Neural progenitor cell (in vitro differentiated cells): ENCODE measurements around the gene MBD2. TPM values are rescaled to one million over a fixed set of nuclear protein-coding genes. Genes with fewer than 3 reads are reported as not detected.

Experiments
- DNase-seq: peaks from one replicate; pipeline ENCODE4 v3.0.0-alpha.2; 2016; ENCODE audit warnings: low spot score
- H2AFZ ChIP-seq: fragments of 200-600 bp; sonication (generic); replicated peaks from 2 replicates; pipeline ENCODE4 v1.6.1; 2016; ENCODE audit warnings: antibody characterized with exemption
- H3F3A ChIP-seq: fragments of 200-600 bp; sonication (generic); 2 replicates; pipeline ENCODE4 v1.6.1; 2016; ENCODE audit warnings: antibody characterized with exemption, low read depth
- H3K27ac ChIP-seq: fragments of 200-600 bp; sonication (generic); 2 replicates; pipeline ENCODE4 v1.5.1; 2016; ENCODE audit warnings: mild to moderate bottlenecking
- H3K27me3 ChIP-seq: fragments of 200-600 bp; sonication (generic); 2 replicates; pipeline ENCODE4 v1.6.1; 2016; ENCODE audit warnings: mild to moderate bottlenecking, moderate library complexity
- H3K36me3 ChIP-seq: fragments of 200-600 bp; sonication (generic); 2 replicates; pipeline ENCODE4 v1.5.1; 2016
- H3K4me1 ChIP-seq: fragments of 200-600 bp; sonication (generic); 2 replicates; pipeline ENCODE4 v1.6.1; 2016; ENCODE audit warnings: mixed run types
- H3K4me2 ChIP-seq: fragments of 200-600 bp; sonication (generic); 2 replicates; pipeline ENCODE4 v1.6.1; 2016
- H3K4me3 ChIP-seq: fragments of 200-600 bp; sonication (generic); 2 replicates; pipeline ENCODE4 v1.5.1; 2016
- H3K79me2 ChIP-seq: fragments of 200-600 bp; sonication (generic); 2 replicates; pipeline ENCODE4 v1.6.1; 2016; ENCODE audit warnings: low read depth
- H3K9ac ChIP-seq: fragments of 200-600 bp; sonication (generic); 2 replicates; pipeline ENCODE4 v1.6.1; 2016
- H3K9me3 ChIP-seq: fragments of 200-600 bp; sonication (generic); 2 replicates; pipeline ENCODE4 v1.5.1; 2016; ENCODE audit warnings: low read depth
- H4K20me1 ChIP-seq: fragments of 200-600 bp; sonication (generic); 2 replicates; pipeline ENCODE4 v1.6.1; 2016; ENCODE audit warnings: low read depth
- H3K27ac Mint-ChIP-seq: 3 replicates; pipeline ENCODE4 v1.8.0; 2021; ENCODE audit warnings: mixed read lengths
- H3K27me3 Mint-ChIP-seq: 2 replicates; pipeline ENCODE4 v1.8.0; 2022; ENCODE audit warnings: low read depth, mild to moderate bottlenecking, inconsistent platforms, moderate library complexity, mixed read lengths; ENCODE audit not compliant: insufficient read depth
- H3K36me3 Mint-ChIP-seq: 3 replicates; pipeline ENCODE4 v1.8.0; 2021; ENCODE audit warnings: mixed read lengths
- H3K4me1 Mint-ChIP-seq: 3 replicates; pipeline ENCODE4 v1.8.0; 2021; ENCODE audit warnings: mixed read lengths
- H3K4me3 Mint-ChIP-seq: 3 replicates; pipeline ENCODE4 v1.8.0; 2021; ENCODE audit warnings: mild to moderate bottlenecking, moderate library complexity, mixed read lengths
- H3K9me3 Mint-ChIP-seq: 3 replicates; pipeline ENCODE4 v1.8.0; 2020; ENCODE audit warnings: mixed read lengths
- EZH2 ChIP-seq: fragments of 200-600 bp; sonication (generic); IDR thresholded peaks from 2 replicates; pipeline ENCODE4 v1.6.1; 2017; ENCODE audit warnings: antibody characterized with exemption, mild to moderate bottlenecking, moderate library complexity
- EZH2phosphoT487 ChIP-seq: fragments of 200-600 bp; sonication (generic); IDR thresholded peaks from 2 replicates; pipeline ENCODE4 v1.6.1; 2017; ENCODE audit warnings: antibody characterized with exemption
- total RNA-seq: library from RNA; depleted of rRNA; stranded (reverse); fragments of >200 nt; gene quantifications from 2 replicates; pipeline ENCODE4 v1.2.3, GENCODE V29; 2015; ENCODE audit warnings: low replicate concordance
- TF ChIP-seq, protein P1 (sequence below): fragments of 200-600 bp; sonication (generic); IDR thresholded peaks from 2 replicates; pipeline ENCODE4 v1.5.1; 2017; ENCODE audit warnings: antibody characterized with exemption, mild to moderate bottlenecking

MBD2 gene
- total RNA-seq, 1 donor from 2014 or later: 36.5 TPM

DNA sequence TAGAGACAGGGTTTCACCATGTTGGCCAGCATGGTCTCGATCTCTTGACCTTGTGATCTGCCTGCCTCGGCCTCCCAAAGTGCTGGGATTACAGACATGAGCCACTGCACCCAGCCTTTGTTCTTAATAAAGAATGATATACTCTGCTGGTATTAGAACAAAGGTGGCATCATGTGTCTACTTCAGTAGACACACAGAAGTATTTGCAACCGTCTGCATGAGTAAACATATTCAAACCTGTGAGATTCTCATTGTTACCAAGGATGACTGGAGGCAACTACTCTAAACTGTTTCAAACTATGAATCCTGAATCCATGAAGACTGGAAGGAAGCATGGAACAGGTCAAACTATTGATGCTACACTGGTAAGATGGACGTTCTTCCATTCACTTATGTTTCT is 32.1 kb downstream of the MBD2 start:
- H3K27me3 Mint-ChIP-seq: no peaks in the 10 kb centered on the region
- no peak overlapping the region for H3K4me3 Mint-ChIP-seq
- no peak overlapping the region for H2AFZ ChIP-seq
- no peaks in the 10 kb centered on the region for H3K79me2 ChIP-seq
- no peaks in the 10 kb centered on the region for H3F3A ChIP-seq
- no peaks in the 10 kb centered on the region for H3K9me3 Mint-ChIP-seq
- TF ChIP-seq EZH2phosphoT487 (no peak), EZH2 (no peak)
- TF ChIP-seq, protein P1, sequence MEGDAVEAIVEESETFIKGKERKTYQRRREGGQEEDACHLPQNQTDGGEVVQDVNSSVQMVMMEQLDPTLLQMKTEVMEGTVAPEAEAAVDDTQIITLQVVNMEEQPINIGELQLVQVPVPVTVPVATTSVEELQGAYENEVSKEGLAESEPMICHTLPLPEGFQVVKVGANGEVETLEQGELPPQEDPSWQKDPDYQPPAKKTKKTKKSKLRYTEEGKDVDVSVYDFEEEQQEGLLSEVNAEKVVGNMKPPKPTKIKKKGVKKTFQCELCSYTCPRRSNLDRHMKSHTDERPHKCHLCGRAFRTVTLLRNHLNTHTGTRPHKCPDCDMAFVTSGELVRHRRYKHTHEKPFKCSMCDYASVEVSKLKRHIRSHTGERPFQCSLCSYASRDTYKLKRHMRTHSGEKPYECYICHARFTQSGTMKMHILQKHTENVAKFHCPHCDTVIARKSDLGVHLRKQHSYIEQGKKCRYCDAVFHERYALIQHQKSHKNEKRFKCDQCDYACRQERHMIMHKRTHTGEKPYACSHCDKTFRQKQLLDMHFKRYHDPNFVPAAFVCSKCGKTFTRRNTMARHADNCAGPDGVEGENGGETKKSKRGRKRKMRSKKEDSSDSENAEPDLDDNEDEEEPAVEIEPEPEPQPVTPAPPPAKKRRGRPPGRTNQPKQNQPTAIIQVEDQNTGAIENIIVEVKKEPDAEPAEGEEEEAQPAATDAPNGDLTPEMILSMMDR: no peak
- no peaks in the 10 kb centered on the region for H3K4me1 ChIP-seq
- no peaks in the 10 kb centered on the region for H4K20me1 ChIP-seq
- no peak overlapping the region for H3K4me2 ChIP-seq
- no peak for DNase-seq
- H3K4me1 Mint-ChIP-seq: peaks cover 6% of the 10 kb centered on the region
- no peaks in the 10 kb centered on the region for H3K9me3 ChIP-seq
- H3K36me3 ChIP-seq: no peaks in the 10 kb centered on the region
- no peak overlapping the region for H3K9ac ChIP-seq
- H3K27me3 ChIP-seq: no peaks in the 10 kb centered on the region
- H3K36me3 Mint-ChIP-seq: peaks cover 2% of the 10 kb centered on the region
- no peak overlapping the region for H3K27ac ChIP-seq
- H3K27ac Mint-ChIP-seq: no peak overlapping the region
- no peak overlapping the region for H3K4me3 ChIP-seq

DNA sequence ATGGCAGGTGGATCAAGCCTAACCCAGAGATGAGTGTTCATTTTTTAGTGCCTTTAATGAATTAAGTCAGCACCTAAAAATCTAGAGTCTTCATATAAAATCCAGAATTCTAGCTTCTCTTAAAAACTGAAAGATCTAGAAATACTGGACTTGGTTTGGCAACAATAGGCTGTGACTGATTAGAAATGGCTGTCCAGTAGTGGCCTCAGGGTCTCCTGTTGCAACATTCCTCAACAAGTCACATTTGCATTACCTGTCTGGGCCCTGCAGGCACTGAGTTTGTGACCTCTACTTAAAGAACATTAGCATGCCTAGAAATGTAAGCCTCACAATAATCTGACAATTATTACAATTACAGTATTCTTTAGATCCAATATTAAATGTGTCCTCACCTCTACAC is 33.1 kb downstream of the MBD2 start:
- TF ChIP-seq EZH2phosphoT487 (no peak), EZH2 (no peak)
- TF ChIP-seq, protein P1: no peak
- Histone ChIP-seq H2AFZ (no peak overlapping the region), H3K27me3 (no peaks in the 10 kb centered on the region), H3K79me2 (no peaks in the 10 kb centered on the region), H4K20me1 (no peaks in the 10 kb centered on the region), H3F3A (no peaks in the 10 kb centered on the region), H3K9me3 (no peaks in the 10 kb centered on the region), H3K9ac (no peak overlapping the region), H3K4me1 (no peaks in the 10 kb centered on the region), H3K4me2 (no peak overlapping the region), H3K36me3 (no peaks in the 10 kb centered on the region), H3K27ac (no peak overlapping the region), H3K4me3 (no peak overlapping the region)
- no peak overlapping the region for H3K27ac Mint-ChIP-seq
- DNase-seq: no peak
- H3K9me3 Mint-ChIP-seq: no peaks in the 10 kb centered on the region
- H3K27me3 Mint-ChIP-seq: no peaks in the 10 kb centered on the region
- H3K4me3 Mint-ChIP-seq: no peak overlapping the region
- peaks cover 5% of the 10 kb centered on the region for H3K36me3 Mint-ChIP-seq
- peaks cover 6% of the 10 kb centered on the region for H3K4me1 Mint-ChIP-seq

DNA sequence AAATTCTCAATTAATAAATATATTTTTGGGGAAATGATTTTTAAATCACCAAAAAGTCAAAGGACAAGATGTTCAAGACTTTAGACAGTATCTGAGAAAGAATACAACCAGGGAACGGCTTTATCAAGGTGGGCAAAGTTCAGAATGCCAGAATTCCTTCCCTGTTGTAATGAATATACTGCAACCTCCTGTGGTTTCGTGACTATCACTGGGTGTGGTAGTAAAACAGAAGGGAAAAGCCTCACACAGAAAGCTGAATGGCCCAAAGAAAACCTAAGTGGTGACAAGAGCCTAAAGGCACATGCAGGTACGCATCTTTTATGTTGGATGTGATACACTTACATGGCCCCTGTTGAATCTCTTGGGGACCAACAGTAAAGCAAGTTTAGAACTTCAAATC is 37.1 kb downstream of the MBD2 start:
- Histone ChIP-seq H3F3A (peaks cover 7% of the 10 kb centered on the region), H3K79me2 (no peaks in the 10 kb centered on the region), H4K20me1 (no peaks in the 10 kb centered on the region), H3K27ac (no peak overlapping the region), H3K4me1 (peaks cover 8% of the 10 kb centered on the region), H3K36me3 (no peaks in the 10 kb centered on the region), H3K9me3 (no peaks in the 10 kb centered on the region), H3K4me3 (no peak overlapping the region), H3K9ac (no peak overlapping the region), H3K4me2 (no peak overlapping the region), H2AFZ (no peak overlapping the region), H3K27me3 (no peaks in the 10 kb centered on the region)
- H3K4me3 Mint-ChIP-seq: no peak overlapping the region
- TF ChIP-seq, protein P1: no peak
- TF ChIP-seq EZH2 (no peak), EZH2phosphoT487 (no peak)
- peaks cover under 1% of the 10 kb centered on the region for H3K4me1 Mint-ChIP-seq
- H3K9me3 Mint-ChIP-seq: peaks cover 2% of the 10 kb centered on the region
- H3K27ac Mint-ChIP-seq: no peak overlapping the region
- DNase-seq: no peak
- no peaks in the 10 kb centered on the region for H3K27me3 Mint-ChIP-seq
- H3K36me3 Mint-ChIP-seq: peaks cover 13% of the 10 kb centered on the region

DNA sequence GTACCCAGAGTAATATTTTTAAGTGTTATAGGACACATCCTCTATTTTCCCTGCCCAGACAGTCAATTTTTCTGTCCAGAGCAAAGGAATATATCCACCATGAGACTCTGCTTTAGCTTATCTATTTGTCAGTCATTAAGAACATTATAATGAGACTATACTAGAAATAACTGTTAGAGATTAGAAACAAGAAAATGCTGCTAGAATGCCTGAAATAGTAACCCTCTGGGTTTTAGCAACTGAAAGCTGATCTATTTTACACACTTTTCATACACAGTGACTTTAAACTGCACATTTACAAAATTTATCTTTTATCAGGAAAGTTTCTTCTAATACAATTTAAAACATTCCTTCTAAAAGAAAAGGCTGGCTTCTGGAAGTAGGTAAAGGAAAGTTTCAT is 39.6 kb downstream of the MBD2 start:
- Histone ChIP-seq H3K9ac (no peak overlapping the region), H3K4me2 (no peak overlapping the region), H3K27me3 (no peaks in the 10 kb centered on the region), H3F3A (peaks cover 7% of the 10 kb centered on the region), H3K4me1 (peaks cover 8% of the 10 kb centered on the region), H3K4me3 (no peak overlapping the region), H3K9me3 (no peaks in the 10 kb centered on the region), H3K36me3 (no peaks in the 10 kb centered on the region), H2AFZ (no peak overlapping the region), H3K27ac (no peak overlapping the region), H4K20me1 (no peaks in the 10 kb centered on the region), H3K79me2 (no peaks in the 10 kb centered on the region)
- no peaks in the 10 kb centered on the region for H3K27me3 Mint-ChIP-seq
- H3K27ac Mint-ChIP-seq: no peak overlapping the region
- TF ChIP-seq, protein P1: no peak
- no peak for TF ChIP-seq EZH2
- no peak for TF ChIP-seq EZH2phosphoT487
- peaks cover 2% of the 10 kb centered on the region for H3K9me3 Mint-ChIP-seq
- H3K36me3 Mint-ChIP-seq: peaks cover 12% of the 10 kb centered on the region
- H3K4me3 Mint-ChIP-seq: no peak overlapping the region
- H3K4me1 Mint-ChIP-seq: no peaks in the 10 kb centered on the region
- DNase-seq: no peak
